AG04449 (cell line): ENCODE results near the gene ABCB8.

ENCODE experiments used
- CTCF ChIA-PET: fragments of 350-600 bp; formaldehyde crosslinking; extraction: SDS; loops from one replicate; lab custom pipeline; 2021; ENCODE audit warnings: antibody characterized with exemption; lab: Yijun Ruan, JAX
- POLR2A ChIA-PET: fragments of 400-600, 350-600 bp; formaldehyde crosslinking; extraction: SDS; loops from one replicate; lab custom pipeline; 2020; ENCODE audit warnings: antibody characterized with exemption, inconsistent platforms; lab: Yijun Ruan, JAX
- DNase-seq: peaks from one replicate; pipeline ENCODE4 v3.0.0-alpha.2; 2010; ENCODE audit warnings: low read depth, low spot score
- H3K4me3 ChIP-seq: 2 replicates; pipeline ENCODE4 v1.5.1; 2011; ENCODE audit warnings: low read depth, mild to moderate bottlenecking, control low read depth, low read length
- TF ChIP-seq, protein P1 (sequence below): IDR thresholded peaks from one replicate; pipeline ENCODE4 v1.5.1; 2011; ENCODE audit warnings: mild to moderate bottlenecking, moderate library complexity, low read length, control low read depth, inconsistent platforms; ENCODE audit not compliant: insufficient read depth; ENCODE audit errors: missing control alignments

ABCB8 gene

DNA sequence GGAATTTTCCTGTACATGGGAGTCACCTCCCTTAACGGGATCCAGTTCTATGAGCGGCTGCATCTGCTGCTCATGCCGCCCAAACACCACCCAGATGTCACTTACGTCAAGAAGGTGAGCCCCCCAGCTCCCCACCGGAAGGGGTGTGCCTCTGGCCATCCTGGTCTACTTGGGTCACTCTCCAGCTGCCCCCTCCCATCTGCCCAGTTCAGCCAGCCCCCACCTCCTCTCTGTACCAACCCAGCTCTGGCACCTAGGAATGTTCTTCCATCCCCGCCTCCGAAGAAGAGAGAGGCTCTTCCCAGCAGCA is 47.4 kb downstream of the ABCB8 start:
- ChIA-PET CTCF (interaction anchor here (1.2 to 2.4 kb wide), 3 partner anchors 13 to 32 kb away, joined by 6 to 11 read pairs (median 6); partner anchors contain the start of gene SLC4A2), POLR2A (interaction anchor here (0.9 to 1.8 kb wide), 4 partner anchors 7 to 36 kb away, joined by 3 to 6 read pairs (median 5); no protein-coding TSS in a partner anchor)
- H3K4me3 ChIP-seq = no peak overlapping the region
- DNase-seq = no peak
- TF ChIP-seq, protein P1, sequence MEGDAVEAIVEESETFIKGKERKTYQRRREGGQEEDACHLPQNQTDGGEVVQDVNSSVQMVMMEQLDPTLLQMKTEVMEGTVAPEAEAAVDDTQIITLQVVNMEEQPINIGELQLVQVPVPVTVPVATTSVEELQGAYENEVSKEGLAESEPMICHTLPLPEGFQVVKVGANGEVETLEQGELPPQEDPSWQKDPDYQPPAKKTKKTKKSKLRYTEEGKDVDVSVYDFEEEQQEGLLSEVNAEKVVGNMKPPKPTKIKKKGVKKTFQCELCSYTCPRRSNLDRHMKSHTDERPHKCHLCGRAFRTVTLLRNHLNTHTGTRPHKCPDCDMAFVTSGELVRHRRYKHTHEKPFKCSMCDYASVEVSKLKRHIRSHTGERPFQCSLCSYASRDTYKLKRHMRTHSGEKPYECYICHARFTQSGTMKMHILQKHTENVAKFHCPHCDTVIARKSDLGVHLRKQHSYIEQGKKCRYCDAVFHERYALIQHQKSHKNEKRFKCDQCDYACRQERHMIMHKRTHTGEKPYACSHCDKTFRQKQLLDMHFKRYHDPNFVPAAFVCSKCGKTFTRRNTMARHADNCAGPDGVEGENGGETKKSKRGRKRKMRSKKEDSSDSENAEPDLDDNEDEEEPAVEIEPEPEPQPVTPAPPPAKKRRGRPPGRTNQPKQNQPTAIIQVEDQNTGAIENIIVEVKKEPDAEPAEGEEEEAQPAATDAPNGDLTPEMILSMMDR = no peak

DNA sequence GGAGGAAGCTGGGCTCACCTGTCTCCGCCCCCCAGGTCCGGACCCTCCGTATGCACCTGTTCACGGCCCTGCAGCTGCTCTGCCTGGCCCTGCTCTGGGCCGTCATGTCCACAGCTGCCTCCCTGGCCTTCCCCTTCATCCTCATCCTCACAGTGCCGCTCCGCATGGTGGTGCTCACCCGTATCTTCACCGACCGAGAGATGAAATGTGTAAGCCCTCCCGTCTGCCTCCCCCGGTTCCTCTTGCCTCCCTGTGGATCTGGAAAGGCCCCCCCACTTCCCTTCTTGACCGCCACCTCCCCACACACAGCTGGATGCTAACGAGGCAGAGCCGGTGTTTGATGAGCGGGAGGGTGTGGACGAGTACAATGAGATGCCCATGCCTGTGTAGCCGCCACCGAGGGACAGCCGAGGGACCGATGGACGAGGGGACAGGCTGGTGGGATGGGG is 47.8 kb downstream of the ABCB8 start:
- DNase-seq = no peak
- ChIA-PET CTCF (interaction anchor here (1.2 to 2.6 kb wide), 6 partner anchors 8 to 35 kb away, joined by 4 to 11 read pairs (median 8); partner anchors contain the start of gene SLC4A2), POLR2A (interaction anchor here (0.9 to 1.8 kb wide), 5 partner anchors 8 to 36 kb away, joined by 3 to 6 read pairs (median 5); no protein-coding TSS in a partner anchor)
- TF ChIP-seq, protein P1 = no peak
- no peak overlapping the region for H3K4me3 ChIP-seq

DNA sequence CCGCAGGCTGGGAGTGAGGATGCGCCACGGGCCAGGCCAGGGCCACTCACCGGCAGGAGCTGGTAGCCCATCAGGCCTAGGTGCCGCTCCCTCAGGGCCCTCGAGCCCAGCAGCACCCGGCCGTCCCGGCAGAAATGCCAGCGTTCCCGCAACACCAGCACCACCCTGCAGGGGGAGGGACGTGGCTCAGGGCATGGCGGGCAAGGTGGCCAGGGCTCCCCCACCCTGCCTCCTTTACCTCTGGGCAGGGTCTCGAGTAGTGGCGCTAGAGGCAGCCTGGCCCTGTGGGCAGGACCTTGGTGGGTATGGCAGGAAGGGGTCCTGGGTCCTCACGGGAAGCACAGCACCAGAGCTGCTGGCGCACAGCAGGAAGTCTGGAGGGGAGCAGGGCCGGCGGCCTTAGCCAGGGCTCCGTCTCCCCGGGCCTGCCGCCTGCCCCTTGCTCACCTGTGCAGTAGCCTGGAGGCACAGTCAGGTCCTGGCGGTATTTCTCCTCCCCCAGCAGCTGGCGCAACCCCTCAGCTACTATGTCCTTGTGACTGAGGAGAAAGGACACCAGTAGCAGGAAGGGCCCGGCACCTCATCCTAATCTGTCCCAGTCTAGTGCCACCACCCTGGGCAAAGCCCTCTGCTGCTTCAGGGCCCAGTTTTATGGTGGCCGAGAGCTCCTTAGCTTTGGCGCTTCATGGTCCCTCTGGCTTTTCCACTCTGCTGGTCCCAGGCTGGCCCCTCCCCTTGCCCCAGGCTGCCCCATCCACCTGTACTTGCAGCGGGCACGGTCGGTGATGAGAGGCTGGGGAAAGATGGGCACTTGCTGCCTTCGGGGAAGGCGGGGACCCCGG is 48.8 kb downstream of the ABCB8 start:
- ChIA-PET CTCF (interaction anchor here (0.9 to 2.6 kb wide), 9 partner anchors 8 to 59 kb away, joined by 3 to 12 read pairs (median 6); partner anchors contain the start of gene SLC4A2), POLR2A (interaction anchor here (0.8 to 1.8 kb wide), 5 partner anchors 8 to 38 kb away, joined by 3 to 5 read pairs (median 4); no protein-coding TSS in a partner anchor)
- no peak overlapping the region for H3K4me3 ChIP-seq
- DNase-seq = no peak
- TF ChIP-seq, protein P1 = peak; percentile 49

DNA sequence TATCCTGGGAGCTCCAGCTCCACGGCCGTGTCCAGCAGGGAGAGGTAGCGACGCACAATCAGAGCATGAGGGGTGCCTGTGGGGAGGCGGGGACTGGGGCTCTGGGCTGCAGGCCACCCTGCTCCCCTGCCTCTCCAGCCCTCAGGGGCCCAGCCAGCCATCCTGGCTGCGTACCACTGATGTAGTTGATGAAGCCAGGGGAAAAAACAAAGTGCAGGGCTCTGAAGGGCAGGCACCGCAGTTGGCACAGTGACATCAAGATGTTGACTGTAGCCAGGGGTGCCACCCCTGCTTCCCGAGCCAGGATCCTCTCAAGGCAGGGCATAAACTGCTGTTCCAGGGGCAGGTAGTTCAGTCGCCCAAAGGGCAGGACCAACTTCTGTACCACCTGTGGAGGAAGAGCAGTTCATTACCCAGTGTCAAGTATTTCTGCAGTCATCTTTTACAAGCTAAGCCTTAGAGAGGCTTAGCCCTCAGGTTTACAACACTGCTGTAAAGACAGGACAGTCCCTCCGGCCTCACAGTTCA is 49.5 kb downstream of the ABCB8 start:
- TF ChIP-seq, protein P1 = no peak
- ChIA-PET POLR2A (interaction anchor here (0.6 to 1.1 kb wide), 4 partner anchors 10 to 39 kb away, joined by 3 to 4 read pairs (median 4); no protein-coding TSS in a partner anchor), CTCF (interaction anchor here (0.9 to 2.6 kb wide), 7 partner anchors 7 to 59 kb away, joined by 3 to 12 read pairs (median 4); partner anchors contain the start of gene SLC4A2)
- no peak overlapping the region for H3K4me3 ChIP-seq
- no peak for DNase-seq

DNA sequence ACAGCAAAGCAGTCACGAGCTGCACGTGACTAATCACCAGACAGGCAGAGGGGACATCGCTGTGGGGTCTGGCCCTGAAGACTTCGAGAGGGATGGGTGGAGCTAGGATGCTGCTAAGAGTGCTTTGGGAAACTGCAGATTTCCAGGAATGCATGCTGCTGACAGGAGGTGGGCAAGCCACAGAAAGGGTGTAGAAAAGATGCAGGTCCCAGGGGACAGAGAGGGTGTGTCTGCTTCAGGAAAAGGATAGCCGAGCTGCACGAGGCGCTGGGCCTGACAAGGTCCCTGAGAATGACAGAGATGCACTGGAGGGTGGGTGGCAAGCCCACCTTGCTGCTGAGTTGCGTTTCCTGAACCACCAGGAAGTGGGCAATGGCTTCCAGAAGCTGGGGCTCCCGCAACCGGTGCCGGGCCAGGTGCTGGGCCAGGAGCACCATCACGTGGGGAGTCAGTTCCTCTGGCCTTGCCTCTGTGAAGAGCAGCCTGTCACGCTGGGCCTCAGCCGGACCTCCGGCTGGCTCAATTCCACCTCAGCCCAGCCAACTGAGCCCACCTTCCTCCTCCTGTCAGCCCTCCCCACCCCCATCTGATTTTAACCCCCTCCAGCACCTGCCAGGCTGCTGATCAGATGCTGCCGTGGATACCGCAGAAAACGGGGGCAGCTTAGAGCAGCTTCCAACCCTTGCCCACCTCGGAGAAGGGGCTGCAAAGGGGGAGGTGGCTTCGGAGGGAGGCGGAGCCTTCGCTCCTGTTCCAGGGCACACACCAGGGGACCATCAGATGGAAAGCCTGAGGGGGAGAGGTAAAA is 50.2 kb downstream of the ABCB8 start:
- TF ChIP-seq, protein P1 = no peak

More for the DNA sequence above, 50.2 kb downstream of the ABCB8 start:
- H3K4me3 ChIP-seq = no peak overlapping the region; the same call in none of the 2 replicates
- ChIA-PET POLR2A (interaction anchor here (0.6 to 1.0 kb wide), 3 partner anchors 11 to 31 kb away, joined by 3 to 4 read pairs (median 3); no protein-coding TSS in a partner anchor), CTCF (interaction anchor here (1.6 to 2.6 kb wide), 3 partner anchors 10 to 33 kb away, joined by 3 to 12 read pairs (median 11); no protein-coding TSS in a partner anchor)
- DNase-seq = no peak
